PC-3 (cell line): Measurements from ENCODE around the gene PPARD. TPM values are rescaled to one million over a fixed set of nuclear protein-coding genes. Genes with fewer than 3 reads are reported as not detected.

ENCODE experiments used
- ATAC-seq: fragments of 200-7000 bp; cut with Tn5 transposase; 2 replicates; pipeline ENCODE4 v1.9.1; 2020; ENCODE audit warnings: mild to moderate bottlenecking, moderate library complexity
- BruUV-seq: library from RNA; stranded (reverse); fragments of 400-500 nt; replicated peaks from 2 replicates; lab custom pipeline; 2021; lab: Mats Ljungman, UMichigan
- CTCF ChIA-PET: fragments of 300-600 bp; sonication (Branson Sonifier 250); formaldehyde crosslinking; loops from one replicate; lab custom pipeline; 2022; ENCODE audit warnings: antibody characterized with exemption; lab: Charles Lee
- POLR2A ChIA-PET: fragments of 300-600 bp; sonication (Branson Sonifier 250); formaldehyde crosslinking; loops from one replicate; lab custom pipeline; 2022; ENCODE audit warnings: antibody characterized with exemption; ENCODE audit not compliant: unreplicated experiment; lab: Charles Lee
- DNase-seq: peaks from one replicate; pipeline ENCODE4 v3.0.0-alpha.2; 2015
- H2AFZ ChIP-seq: fragments of 300-600 bp; sonication (generic); 2 replicates; pipeline ENCODE4 v1.6.0; 2016; ENCODE audit warnings: antibody characterized with exemption, low read length
- H3F3A ChIP-seq: fragments of 300-600 bp; sonication (generic); one replicate; pipeline ENCODE4 v1.6.0; 2017; ENCODE audit warnings: antibody characterized with exemption, low read length, control low read depth, mild to moderate bottlenecking; ENCODE audit not compliant: unreplicated experiment
- H3K27ac ChIP-seq: fragments of 300-600 bp; sonication (generic); 2 replicates; pipeline ENCODE4 v1.5.1; 2016; ENCODE audit warnings: mild to moderate bottlenecking, low read length
- H3K27me3 ChIP-seq: fragments of 300-600 bp; sonication (generic); 2 replicates; pipeline ENCODE4 v1.6.1; 2016; ENCODE audit warnings: low read length, mixed read lengths
- H3K36me3 ChIP-seq: fragments of 300-600 bp; sonication (generic); 2 replicates; pipeline ENCODE4 v1.6.1; 2016; ENCODE audit warnings: low read depth, mixed run types, low read length, mixed read lengths
- H3K4me1 ChIP-seq: fragments of 300-600 bp; sonication (generic); 2 replicates; pipeline ENCODE4 v1.5.1; 2016; ENCODE audit warnings: low read length; ENCODE audit not compliant: insufficient read depth
- H3K4me2 ChIP-seq: fragments of 300-600 bp; sonication (generic); 2 replicates; pipeline ENCODE4 v1.6.0; 2016; ENCODE audit warnings: low read length
- H3K4me3 ChIP-seq: fragments of 300-600 bp; sonication (generic); 2 replicates; pipeline ENCODE4 v1.5.1; 2016; ENCODE audit warnings: mild to moderate bottlenecking, low read length, mixed read lengths
- H3K79me2 ChIP-seq: fragments of 300-600 bp; sonication (generic); 2 replicates; pipeline ENCODE4 v1.6.1; 2017; ENCODE audit warnings: low read length, mixed read lengths
- H3K9ac ChIP-seq: fragments of 300-600 bp; sonication (generic); 2 replicates; pipeline ENCODE4 v1.6.0; 2016; ENCODE audit warnings: mild to moderate bottlenecking, low read length
- H3K9me2 ChIP-seq: fragments of 300-600 bp; sonication (generic); replicated peaks from 2 replicates; pipeline ENCODE4 v1.6.1; 2016; ENCODE audit warnings: mixed run types, low read length, mixed read lengths
- H3K9me3 ChIP-seq: fragments of 300-600 bp; sonication (generic); 2 replicates; pipeline ENCODE4 v1.6.1; 2016; ENCODE audit warnings: low read length, mixed read lengths
- H4K20me1 ChIP-seq: fragments of 300-600 bp; sonication (generic); 2 replicates; pipeline ENCODE4 v1.6.1; 2016; ENCODE audit warnings: low read length, mixed read lengths
- EZH2 ChIP-seq: fragments of 300-600 bp; sonication (generic); IDR thresholded peaks from one replicate; pipeline ENCODE4 v1.6.1; 2017; ENCODE audit warnings: antibody characterized with exemption, mild to moderate bottlenecking, low read length; ENCODE audit not compliant: unreplicated experiment
- EZH2phosphoT487 ChIP-seq: fragments of 300-600 bp; sonication (generic); IDR thresholded peaks from 2 replicates; pipeline ENCODE4 v1.6.1; 2018; ENCODE audit warnings: mild to moderate bottlenecking, antibody characterized with exemption, low read length, borderline replicate concordance
- intact Hi-C: fragments of 100-400 bp; cut with micrococcal nuclease; formaldehyde crosslinking; loops from 2 replicates; pipeline ENCODE4 v1.9.0; 2023
- total RNA-seq: library from RNA; depleted of rRNA; stranded (reverse); fragments of >200 nt; gene quantifications from 2 replicates; pipeline ENCODE4 v1.2.3, GENCODE V29; 2014
- TF ChIP-seq, protein P1 (sequence below): fragments of 300-600 bp; sonication (generic); conservative IDR thresholded peaks from 2 replicates; pipeline ENCODE4 v1.5.1; 2017; ENCODE audit warnings: antibody characterized with exemption, low read depth, mild to moderate bottlenecking, low read length

PPARD gene
- total RNA-seq, 1 experiment from 2014 or later, result 24.5 TPM

DNA sequence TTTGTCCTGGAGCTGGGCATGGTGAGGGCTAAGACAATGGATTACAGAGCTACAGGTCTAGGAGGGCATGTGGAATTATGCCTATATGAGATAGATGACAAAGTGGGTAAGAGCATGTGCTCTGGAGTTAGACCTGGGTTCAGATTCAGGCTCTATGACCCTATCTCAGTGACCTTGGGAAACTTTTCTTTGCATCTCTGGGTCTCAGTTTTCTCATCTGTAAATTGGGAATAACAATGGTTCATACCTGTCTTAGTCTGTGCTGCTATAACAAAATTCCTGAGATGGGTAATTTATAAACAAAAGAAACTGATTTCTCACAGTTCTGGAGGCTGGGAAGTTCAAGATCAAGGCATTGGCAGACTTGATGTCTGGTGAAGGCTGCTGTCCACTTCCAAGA, 30.3 kb downstream of the PPARD start:
- no TSS peak for BruUV-seq
- intact Hi-C loops, result no loop called here
- no peak for TF ChIP-seq EZH2
- no peak for TF ChIP-seq EZH2phosphoT487
- TF ChIP-seq, protein P1, sequence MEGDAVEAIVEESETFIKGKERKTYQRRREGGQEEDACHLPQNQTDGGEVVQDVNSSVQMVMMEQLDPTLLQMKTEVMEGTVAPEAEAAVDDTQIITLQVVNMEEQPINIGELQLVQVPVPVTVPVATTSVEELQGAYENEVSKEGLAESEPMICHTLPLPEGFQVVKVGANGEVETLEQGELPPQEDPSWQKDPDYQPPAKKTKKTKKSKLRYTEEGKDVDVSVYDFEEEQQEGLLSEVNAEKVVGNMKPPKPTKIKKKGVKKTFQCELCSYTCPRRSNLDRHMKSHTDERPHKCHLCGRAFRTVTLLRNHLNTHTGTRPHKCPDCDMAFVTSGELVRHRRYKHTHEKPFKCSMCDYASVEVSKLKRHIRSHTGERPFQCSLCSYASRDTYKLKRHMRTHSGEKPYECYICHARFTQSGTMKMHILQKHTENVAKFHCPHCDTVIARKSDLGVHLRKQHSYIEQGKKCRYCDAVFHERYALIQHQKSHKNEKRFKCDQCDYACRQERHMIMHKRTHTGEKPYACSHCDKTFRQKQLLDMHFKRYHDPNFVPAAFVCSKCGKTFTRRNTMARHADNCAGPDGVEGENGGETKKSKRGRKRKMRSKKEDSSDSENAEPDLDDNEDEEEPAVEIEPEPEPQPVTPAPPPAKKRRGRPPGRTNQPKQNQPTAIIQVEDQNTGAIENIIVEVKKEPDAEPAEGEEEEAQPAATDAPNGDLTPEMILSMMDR, result no peak
- H3K4me2 ChIP-seq, result no peak overlapping the region
- H4K20me1 ChIP-seq, result no peaks in the 10 kb centered on the region
- ATAC-seq (no peak), DNase-seq (no peak)
- H3K4me1 ChIP-seq, result peaks cover 38% of the 10 kb centered on the region
- POLR2A ChIA-PET, result no interaction called here
- no peaks in the 10 kb centered on the region for H3K27me3 ChIP-seq
- H3K9ac ChIP-seq, result no peak overlapping the region
- peaks cover 84% of the 10 kb centered on the region for H3K79me2 ChIP-seq
- H3K9me3 ChIP-seq, result no peaks in the 10 kb centered on the region
- no peak overlapping the region for H3K4me3 ChIP-seq
- peaks cover 12% of the 10 kb centered on the region; the same call in 1 of the 2 replicates for H3K36me3 ChIP-seq
- CTCF ChIA-PET, result no interaction called here
- H2AFZ ChIP-seq, result no peak overlapping the region
- peaks cover 7% of the 10 kb centered on the region for H3F3A ChIP-seq
- H3K27ac ChIP-seq, result no peak overlapping the region
- no peaks in the 10 kb centered on the region for H3K9me2 ChIP-seq

- H3K36me3 ChIP-seq, result peaks cover 11% of the 10 kb centered on the region; the same call in 1 of the 2 replicates
- POLR2A ChIA-PET, result no interaction called here
- intact Hi-C loops, result no loop called here
- no peaks in the 10 kb centered on the region for H4K20me1 ChIP-seq
- BruUV-seq, result no TSS peak
- H3K27me3 ChIP-seq, result no peaks in the 10 kb centered on the region
- CTCF ChIA-PET, result no interaction called here
- no peak for TF ChIP-seq EZH2
- TF ChIP-seq EZH2phosphoT487, result no peak
- TF ChIP-seq, protein P1, result no peak
- ATAC-seq, result no peak
- H3K4me1 ChIP-seq, result peaks cover 12% of the 10 kb centered on the region
- H3K27ac ChIP-seq, result no peak overlapping the region
- H2AFZ ChIP-seq, result no peak overlapping the region
- no peaks in the 10 kb centered on the region for H3K9me2 ChIP-seq
- no peak overlapping the region for H3K4me3 ChIP-seq
- H3K9me3 ChIP-seq, result no peaks in the 10 kb centered on the region
- H3K9ac ChIP-seq, result no peak overlapping the region
- no peak for DNase-seq
- H3K79me2 ChIP-seq, result peaks cover 82% of the 10 kb centered on the region
- no peaks in the 10 kb centered on the region for H3F3A ChIP-seq
- H3K4me2 ChIP-seq, result no peak overlapping the region
Observed at GRCh38 chr6:35376281-35376680, 33.9 kb downstream of the PPARD start.

GRCh38 chr6:35377002-35377401, 34.6 kb downstream of the PPARD start:
- H2AFZ ChIP-seq, result no peak overlapping the region
- DNase-seq (no peak), ATAC-seq (no peak)
- no peak overlapping the region for H3K4me2 ChIP-seq
- CTCF ChIA-PET, result no interaction called here
- POLR2A ChIA-PET, result interaction anchor here (0.7 kb wide), 1 partner anchor 47 kb away, joined by 4 read pairs; no protein-coding TSS in a partner anchor
- H4K20me1 ChIP-seq, result no peaks in the 10 kb centered on the region
- peaks cover 82% of the 10 kb centered on the region for H3K79me2 ChIP-seq
- H3K36me3 ChIP-seq, result peaks cover 16% of the 10 kb centered on the region
- H3K27ac ChIP-seq, result no peak overlapping the region
- intact Hi-C loops, result no loop called here
- H3K4me1 ChIP-seq, result peaks cover 16% of the 10 kb centered on the region
- no peaks in the 10 kb centered on the region for H3K9me2 ChIP-seq
- BruUV-seq, result no TSS peak
- H3K9me3 ChIP-seq, result no peaks in the 10 kb centered on the region
- no peak overlapping the region for H3K9ac ChIP-seq
- H3K27me3 ChIP-seq, result no peaks in the 10 kb centered on the region
- TF ChIP-seq EZH2phosphoT487 (no peak), EZH2 (no peak)
- TF ChIP-seq, protein P1, result no peak
- H3F3A ChIP-seq, result no peaks in the 10 kb centered on the region
- no peak overlapping the region for H3K4me3 ChIP-seq
